HepG2 (cell line): ENCODE data around the gene MTUS2. TPM values are rescaled to one million over a fixed set of nuclear protein-coding genes. Genes with fewer than 3 reads are reported as not detected.

Source experiments
- ATAC-seq: fragments of 200-7000 bp; cut with Tn5 transposase; 3 replicates; pipeline ENCODE4 v1.9.1; 2020; ENCODE audit warnings: mild to moderate bottlenecking, moderate library complexity
- BruUV-seq: library from RNA; stranded (reverse); fragments of 400-500 nt; replicated peaks from 2 replicates; lab custom pipeline; 2021; lab: Mats Ljungman, UMichigan
- CTCF ChIA-PET: fragments of 300-600 bp; formaldehyde crosslinking; extraction: SDS; loops from one replicate; lab custom pipeline; 2021; ENCODE audit warnings: low total read pairs, inconsistent platforms, low intra/inter-chr PET ratio; lab: Yijun Ruan, JAX
- POLR2A ChIA-PET: fragments of 350-600 bp; sonication (Branson Sonifier 250); formaldehyde crosslinking; loops from one replicate; lab custom pipeline; 2020; ENCODE audit warnings: antibody characterized with exemption, inconsistent platforms; lab: Yijun Ruan, JAX
- DNase-seq: peaks from one replicate; pipeline ENCODE4 v3.0.0-alpha.2; 2015; ENCODE audit warnings: low spot score
- FAIRE-seq: peaks from 3 replicates; lab custom pipeline; 2011; peaks lifted over from hg19 to GRCh38; lab: Jason Lieb, UNC
- H2AFZ ChIP-seq: one replicate; pipeline ENCODE4 v1.6.1; 2011; ENCODE audit warnings: low read length, inconsistent platforms
- H3K27ac ChIP-seq: fragments of 300-600 bp; 3 replicates; pipeline ENCODE4 v1.8.0; 2011; ENCODE audit warnings: mixed run types, mild to moderate bottlenecking, mixed read lengths, low read length, inconsistent platforms; ENCODE audit not compliant: insufficient read depth; ENCODE audit errors: extremely low read length
- H3K27me3 ChIP-seq, 2 experiments: fragments of 200-600 bp in 1 of 2; 2 replicates in 1 of 2; 3 replicates in 1 of 2; pipeline versions ENCODE4 v1.6.0 to v1.8.0; 2011; ENCODE audit warnings: low read length in 2 of 2, mild to moderate bottlenecking in 2 of 2, moderate library complexity in 2 of 2, inconsistent platforms in 1 of 2; ENCODE audit not compliant: insufficient read depth in 2 of 2, control insufficient read depth in 1 of 2
- H3K36me3 ChIP-seq, 2 experiments: fragments of 200-600 bp in 1 of 2; replicated peaks in 1 of 2; 2 replicates in 1 of 2; 3 replicates in 1 of 2; pipeline versions ENCODE4 v1.5.1 to v1.8.0; 2011; ENCODE audit warnings: low read length in 2 of 2, inconsistent platforms in 1 of 2; ENCODE audit not compliant: insufficient read depth in 2 of 2, control insufficient read depth in 1 of 2
- H3K4me1 ChIP-seq: 2 replicates; pipeline ENCODE4 v1.5.1; 2012; ENCODE audit warnings: low read length, inconsistent platforms; ENCODE audit not compliant: insufficient read depth
- H3K4me2 ChIP-seq: 2 replicates; pipeline ENCODE4 v1.6.0; 2011; ENCODE audit warnings: low read depth, low read length, inconsistent platforms
- H3K4me3 ChIP-seq, 3 experiments: fragments of 200-600 bp in 1 of 3; sonication (generic), shearing (Covaris generic) in 1 of 3; replicated peaks in 1 of 3; 2 replicates each; pipeline ENCODE4 v1.5.1; 2011 to 2016; ENCODE audit warnings: low read length in 3 of 3, inconsistent platforms in 2 of 3, low read depth in 2 of 3, mild to moderate bottlenecking in 2 of 3, control low read depth in 1 of 3, mixed read lengths in 1 of 3; ENCODE audit not compliant: insufficient read depth in 1 of 3
- H3K79me2 ChIP-seq: one replicate; pipeline ENCODE4 v1.6.1; 2011; ENCODE audit warnings: low read length, inconsistent platforms; ENCODE audit not compliant: insufficient read depth
- H3K9ac ChIP-seq: 2 replicates; pipeline ENCODE4 v1.6.0; 2011; ENCODE audit warnings: mild to moderate bottlenecking, low read depth, low read length, inconsistent platforms; ENCODE audit not compliant: insufficient read depth
- H3K9me3 ChIP-seq: 2 replicates; pipeline ENCODE4 v1.5.1; 2012; ENCODE audit warnings: mild to moderate bottlenecking, low read length
- H4K20me1 ChIP-seq: 2 replicates; pipeline ENCODE4 v1.6.0; 2011; ENCODE audit warnings: inconsistent platforms, mild to moderate bottlenecking, low read length, moderate library complexity; ENCODE audit not compliant: insufficient read depth
- ATF1 ChIP-seq: IDR thresholded peaks from 2 replicates; pipeline ENCODE4 v1.6.1; 2016; ENCODE audit warnings: mild to moderate bottlenecking, control low read depth
- ATF7 ChIP-seq, 2 experiments: fragments of 450-650 bp in 1 of 2; sonication (generic) in 1 of 2; formaldehyde crosslinking in 1 of 2; IDR thresholded peaks; 2 replicates each; pipeline versions ENCODE4 v1.4.0 to v1.6.1; 2016 to 2020; ENCODE audit warnings: antibody characterized with exemption in 1 of 2, mild to moderate bottlenecking in 1 of 2, missing genetic modification reagents in 1 of 2
- FOXA3 ChIP-seq: IDR thresholded peaks from 2 replicates; pipeline ENCODE4 v1.6.1; 2016; ENCODE audit warnings: missing genetic modification reagents, missing compliant biosample characterization
- HNF4G ChIP-seq, 2 experiments: sonication (generic) in 1 of 2; formaldehyde crosslinking in 1 of 2; IDR thresholded peaks; 2 replicates each; pipeline versions ENCODE4 v1.4.0 to v1.6.1; 2011 to 2020; ENCODE audit warnings: borderline replicate concordance in 2 of 2, low read depth in 2 of 2, mild to moderate bottlenecking in 2 of 2, low read length in 1 of 2, missing genetic modification reagents in 1 of 2, moderate library complexity in 1 of 2
- POLR2AphosphoS5 ChIP-seq: IDR thresholded peaks from 2 replicates; pipeline ENCODE4 v1.6.1; 2012; ENCODE audit warnings: low read depth, low read length
- SIN3A ChIP-seq: IDR thresholded peaks from 2 replicates; pipeline ENCODE4 v1.6.1; 2011; ENCODE audit warnings: low read depth, mild to moderate bottlenecking, control low read depth, low read length, borderline replicate concordance
- SYNCRIP ChIP-seq: fragments of 200-400 bp; formaldehyde crosslinking; IDR thresholded peaks from 2 replicates; pipeline ENCODE4 v1.6.1; 2018; ENCODE audit warnings: mild to moderate bottlenecking, low read depth, low read length; ENCODE audit not compliant: insufficient read depth
- TBP ChIP-seq: sonication (generic); formaldehyde crosslinking; IDR thresholded peaks from 2 replicates; pipeline ENCODE4 v1.5.0; 2020; ENCODE audit warnings: missing genetic modification reagents
- TMF1 ChIP-seq: sonication (generic); formaldehyde crosslinking; IDR thresholded peaks from 2 replicates; pipeline ENCODE4 v1.8.1; 2022; ENCODE audit warnings: low read depth, missing genetic modification reagents
- ZBTB1 ChIP-seq: sonication (generic); formaldehyde crosslinking; IDR thresholded peaks from 2 replicates; pipeline ENCODE4 v1.4.0; 2020; ENCODE audit warnings: missing genetic modification reagents, borderline replicate concordance
- ZBTB39 ChIP-seq: sonication (generic); formaldehyde crosslinking; IDR thresholded peaks from 2 replicates; pipeline ENCODE4 v1.5.0; 2020; ENCODE audit warnings: missing genetic modification reagents
- ZBTB46 ChIP-seq: sonication (generic); formaldehyde crosslinking; IDR thresholded peaks from 2 replicates; pipeline ENCODE4 v1.4.0; 2020; ENCODE audit warnings: mild to moderate bottlenecking, missing genetic modification reagents, borderline replicate concordance
- ZFP1 ChIP-seq: IDR thresholded peaks from 2 replicates; pipeline ENCODE4 v1.6.1; 2016
- ZIK1 ChIP-seq: sonication (generic); formaldehyde crosslinking; IDR thresholded peaks from 2 replicates; pipeline ENCODE4 v1.5.0; 2020; ENCODE audit warnings: mild to moderate bottlenecking, low read depth, missing genetic modification reagents, borderline replicate concordance
- ZNF564 ChIP-seq: sonication (generic); formaldehyde crosslinking; IDR thresholded peaks from 2 replicates; pipeline ENCODE4 v1.8.1; 2023; ENCODE audit warnings: mild to moderate bottlenecking, missing genetic modification reagents
- ZSCAN21 ChIP-seq: sonication (generic); formaldehyde crosslinking; IDR thresholded peaks from 2 replicates; pipeline ENCODE4 v1.8.0; 2022; ENCODE audit warnings: mild to moderate bottlenecking, missing genetic modification reagents, moderate library complexity, borderline replicate concordance
- WGBS: methylation state at CpG from one replicate; pipeline ENCODE4 v1.1.6; 2017; ENCODE audit warnings: low lambda C conversion rate; 5-methylcytosine and 5-hydroxymethylcytosine counted together
- in situ Hi-C: cut with HindIII; loops from 2 replicates; pipeline ENCODE4 v1.10.0; 2017; ENCODE audit warnings: low pct_unique_long_range_greater_than_20kb; ENCODE audit not compliant: extremely low pct_ligation_motif_present
- intact Hi-C: fragments of 100-400 bp; cut with micrococcal nuclease; formaldehyde crosslinking; loops from one replicate; pipeline ENCODE4 v1.10.0; 2022; ENCODE audit not compliant: unreplicated experiment
- polyA plus RNA-seq, 8 experiments: library from polyadenylated mRNA; depleted of rRNA in 3 of 8; stranded (reverse) in 7 of 8; unstranded in 1 of 8; fragments of >200 nt; fragmentation: Illumina TruSeq in 4 of 8; extraction: Trizol in 4 of 8; gene quantifications; 2 replicates each; pipeline versions ENCODE4 v1.2.1 to v1.2.3, GENCODE V29; 2011 to 2016; ENCODE audit warnings: low read depth in 4 of 8, missing spikeins in 1 of 8, mixed read lengths in 1 of 8; ENCODE audit not compliant: insufficient read depth in 1 of 8
- total RNA-seq, 5 experiments: library from RNA; depleted of rRNA; stranded (reverse); fragments of >200 nt; fragmentation: Illumina TruSeq; extraction: Trizol; gene quantifications; 2 replicates each; pipeline ENCODE4 v1.2.3, GENCODE V29; 2016; ENCODE audit warnings: low read depth in 1 of 5

The MTUS2 gene
- total and polyA plus RNA-seq, 2 of the 13 experiments (the other 11 are each of a cell fraction or from before 2014, with no cell fraction given) = not detected

- no peak for FAIRE-seq
- no peak overlapping the region for H2AFZ ChIP-seq
- H3K36me3 ChIP-seq = no peaks in the 10 kb centered on the region
- peaks cover 94% of the 10 kb centered on the region for H3K9me3 ChIP-seq
- CTCF ChIA-PET = no interaction called here
- TF ChIP-seq SYNCRIP (no peak), SIN3A (no peak), ZSCAN21 (CRISPR knock-in tag) (no peak), ZNF564 (CRISPR knock-in tag) (no peak), TMF1 (CRISPR knock-in tag) (no peak)
- no peak overlapping the region for H3K4me2 ChIP-seq
- H3K79me2 ChIP-seq = no peaks in the 10 kb centered on the region
- ATAC-seq = no peak
- H3K4me1 ChIP-seq = no peaks in the 10 kb centered on the region
- no TSS peak for BruUV-seq
- intact Hi-C loops = no loop called here
- no peaks in the 10 kb centered on the region for H4K20me1 ChIP-seq
- no peak overlapping the region for H3K4me3 ChIP-seq
- in situ Hi-C loops = no loop called here
- no peak for DNase-seq
- H3K27me3 ChIP-seq = no peaks in the 10 kb centered on the region
- H3K27ac ChIP-seq = no peak overlapping the region
- H3K9ac ChIP-seq = no peak overlapping the region
- POLR2A ChIA-PET = no interaction called here
- no CpG with 5 or more reads among the region's 5 CpGs for WGBS
Observed at GRCh38 chr13:29028868-29029267, 208.7 kb downstream of the MTUS2 start.

- Histone ChIP-seq H3K4me2 (no peak overlapping the region), H3K27ac (no peak overlapping the region), H3K79me2 (no peaks in the 10 kb centered on the region), H3K4me3 (no peak overlapping the region), H3K4me1 (no peaks in the 10 kb centered on the region), H2AFZ (no peak overlapping the region), H3K9ac (no peak overlapping the region), H4K20me1 (no peaks in the 10 kb centered on the region), H3K36me3 (no peaks in the 10 kb centered on the region), H3K27me3 (no peaks in the 10 kb centered on the region), H3K9me3 (peaks cover 82% of the 10 kb centered on the region)
- BruUV-seq = no TSS peak
- FAIRE-seq (no peak), ATAC-seq (no peak), DNase-seq (no peak)
- in situ Hi-C loops = no loop called here
- CTCF ChIA-PET = no interaction called here
- intact Hi-C loops = no loop called here
- POLR2A ChIA-PET = no interaction called here
- WGBS = 0% methylated on average over 1 of the region's 11 CpGs
- TF ChIP-seq POLR2AphosphoS5 (no peak), ZBTB39 (CRISPR knock-in tag) (no peak), HNF4G (IDR thresholded peaks at IDR 0.05; ENCODE audit: borderline replicate concordance, low read depth, low read length) (no peak), HNF4G (CRISPR knock-in tag; IDR thresholded peaks at IDR 0.05; ENCODE audit: borderline replicate concordance, low read depth) (no peak), ZIK1 (CRISPR knock-in tag) (no peak), ATF7 (IDR thresholded peaks at IDR 0.05) (no peak), ATF7 (CRISPR knock-in tag; IDR thresholded peaks at IDR 0.05) (no peak), ZFP1 (CRISPR knock-in tag) (no peak), ATF1 (no peak), ZBTB1 (CRISPR knock-in tag) (no peak), FOXA3 (CRISPR knock-in tag) (no peak), ZBTB46 (CRISPR knock-in tag) (no peak), TBP (CRISPR knock-in tag) (no peak)
Observed at GRCh38 chr13:29038700-29039099, 218.6 kb downstream of the MTUS2 start.
